Measurements from ENCODE around the gene CTNNBIP1.

CTNNBIP1 gene

DNA sequence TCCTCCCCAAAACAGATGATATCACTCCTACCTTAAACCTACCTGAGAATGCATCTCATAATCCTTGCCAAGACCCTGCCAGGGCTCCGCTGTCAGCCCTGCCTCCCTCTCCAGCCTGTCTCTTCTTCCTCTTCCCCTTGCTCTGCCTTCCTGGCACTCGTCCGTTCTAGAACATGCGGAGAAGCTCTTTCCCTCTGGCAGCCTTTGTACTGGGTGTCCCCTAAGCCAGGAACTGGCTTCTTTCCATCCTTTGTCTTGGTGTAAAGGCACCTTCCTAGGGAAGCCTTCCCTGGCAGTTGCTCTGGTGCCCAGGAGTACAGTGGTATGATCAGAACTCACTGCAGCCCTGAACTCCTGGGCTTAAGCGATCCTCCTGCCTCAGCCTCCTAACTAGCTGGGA lies 36.1 kb downstream of the CTNNBIP1 start:
- TF ChIP-seq POU2F2 (IDR thresholded peaks at IDR 0.05; ENCODE audit: low read depth, low read length) (no peak), POLR2A (IDR thresholded peaks at IDR 0.05; ENCODE audit: low read depth, low read length) (no peak), SPI1 (IDR thresholded peaks at IDR 0.05; ENCODE audit: low read depth, low read length) (no peak), POLR2AphosphoS5 (IDR thresholded peaks at IDR 0.05; ENCODE audit: low read depth, low read length) (no peak), PAX5 (IDR thresholded peaks at IDR 0.05; ENCODE audit: insufficient read depth, low read length, severe bottlenecking) (no peak), TAF1 (IDR thresholded peaks at IDR 0.05; ENCODE audit: low read depth, low read length) (no peak)
- FAIRE-seq (no peak), DNase-seq (ENCODE audit: insufficient read length, low spot score) (no peak)

DNA sequence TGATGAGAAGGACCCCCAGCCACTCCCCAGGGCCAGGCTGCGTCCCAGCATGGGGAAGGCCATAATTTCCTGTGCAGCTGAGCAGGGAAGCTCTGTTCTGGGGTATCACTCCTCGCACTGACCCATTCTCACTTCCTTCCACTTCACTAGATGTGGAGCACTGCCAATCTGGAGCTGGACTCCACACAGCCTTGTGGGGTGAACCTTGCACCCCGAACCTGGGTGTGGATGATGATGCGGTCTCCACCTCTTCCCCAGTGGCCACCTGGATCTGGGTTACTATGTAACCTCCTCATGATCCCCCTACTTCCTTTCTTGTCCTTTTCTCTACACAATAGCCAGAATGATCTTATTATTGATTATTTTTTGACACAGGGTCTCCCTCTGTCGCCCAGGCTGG lies 36.7 kb downstream of the CTNNBIP1 start:
- DNase-seq (ENCODE audit: insufficient read length, low spot score) (no peak), FAIRE-seq (no peak)
- no peak for TF ChIP-seq TAF1 (IDR thresholded peaks at IDR 0.05; ENCODE audit: low read depth, low read length)
- no peak for TF ChIP-seq POU2F2 (IDR thresholded peaks at IDR 0.05; ENCODE audit: low read depth, low read length)
- TF ChIP-seq POLR2AphosphoS5 (IDR thresholded peaks at IDR 0.05; ENCODE audit: low read depth, low read length), result no peak
- TF ChIP-seq POLR2A (IDR thresholded peaks at IDR 0.05; ENCODE audit: low read depth, low read length), result no peak
- TF ChIP-seq SPI1 (IDR thresholded peaks at IDR 0.05; ENCODE audit: low read depth, low read length), result no peak
- no peak for TF ChIP-seq PAX5 (IDR thresholded peaks at IDR 0.05; ENCODE audit: insufficient read depth, low read length, severe bottlenecking)

DNA sequence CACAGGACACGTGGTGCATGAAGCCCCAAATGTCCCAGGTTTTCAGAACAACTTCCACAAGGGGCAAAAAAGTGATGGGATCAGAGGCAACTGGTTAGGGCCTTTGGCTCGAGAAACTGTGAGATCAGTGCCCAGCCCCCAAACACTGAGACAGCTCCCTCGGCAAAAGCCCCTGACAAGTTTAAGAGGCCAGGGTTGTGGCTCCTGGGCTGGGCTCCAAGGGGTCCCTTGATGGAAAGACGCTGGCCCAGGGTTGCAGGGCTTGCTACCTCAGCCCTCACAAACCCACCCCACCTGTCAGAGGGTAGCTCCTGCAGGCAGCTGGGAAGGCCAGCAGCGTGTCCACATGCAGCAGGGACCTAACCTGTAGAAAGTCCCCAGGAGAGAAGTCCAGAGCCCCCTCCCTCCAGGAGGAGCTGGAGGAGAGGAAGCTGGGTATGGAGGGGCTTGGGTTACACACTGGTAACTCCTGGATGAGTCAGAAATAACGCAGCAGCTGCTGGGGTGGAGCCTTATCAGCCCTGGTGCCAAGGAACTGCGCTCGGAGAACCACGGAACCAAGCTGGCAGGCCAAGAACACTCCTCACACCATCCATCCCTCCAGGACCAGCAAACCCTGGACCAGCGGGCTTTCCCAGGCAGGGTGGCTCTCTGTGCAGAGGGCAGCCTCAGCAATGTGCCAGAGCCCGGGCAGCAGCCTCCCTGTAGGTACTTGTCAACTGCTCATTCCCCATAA lies 37.5 kb downstream of the CTNNBIP1 start:
- no peak for TF ChIP-seq POLR2A (IDR thresholded peaks at IDR 0.05; ENCODE audit: low read depth, low read length)
- no peak for TF ChIP-seq SPI1 (IDR thresholded peaks at IDR 0.05; ENCODE audit: low read depth, low read length)
- no peak for TF ChIP-seq POLR2AphosphoS5 (IDR thresholded peaks at IDR 0.05; ENCODE audit: low read depth, low read length)
- no peak for TF ChIP-seq TAF1 (IDR thresholded peaks at IDR 0.05; ENCODE audit: low read depth, low read length)
- no peak for TF ChIP-seq PAX5 (IDR thresholded peaks at IDR 0.05; ENCODE audit: insufficient read depth, low read length, severe bottlenecking)
- no peak for TF ChIP-seq POU2F2 (IDR thresholded peaks at IDR 0.05; ENCODE audit: low read depth, low read length)
- FAIRE-seq, result no peak
- DNase-seq (ENCODE audit: insufficient read length, low spot score), result no peak

DNA sequence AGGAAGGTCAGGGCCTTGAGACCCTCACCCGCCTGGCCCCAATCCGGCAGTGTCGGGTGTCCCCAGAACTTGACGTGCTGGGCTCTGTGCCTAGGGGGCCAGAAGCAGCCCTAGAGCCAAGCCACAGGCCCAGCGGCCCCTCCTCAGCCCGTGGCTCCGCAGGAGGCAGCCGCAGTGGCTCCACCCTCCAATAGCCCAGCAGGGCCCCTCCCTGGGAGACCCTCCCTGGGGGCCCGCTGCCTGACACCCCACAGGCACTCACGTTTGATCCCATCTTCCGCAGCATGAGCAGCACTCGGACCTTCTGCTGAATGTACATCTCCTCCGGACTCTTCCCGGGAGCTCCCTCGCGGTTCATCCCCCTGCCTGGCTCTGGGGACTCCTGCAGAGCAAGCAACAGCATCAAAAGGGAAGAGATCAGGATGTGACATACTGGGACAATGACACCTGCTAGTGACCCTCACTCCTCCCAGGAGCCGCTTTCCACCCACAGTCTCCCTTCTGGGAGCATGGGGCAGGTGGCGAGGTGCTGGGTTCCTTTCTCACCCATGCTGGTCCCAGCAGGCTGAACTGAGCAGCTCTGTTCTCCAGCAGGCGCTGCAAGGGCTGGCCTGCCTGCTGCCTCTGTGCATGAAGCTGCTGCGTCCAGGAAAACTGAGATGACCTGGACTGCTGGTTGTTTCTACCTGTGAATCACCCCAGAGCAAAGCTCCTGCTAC lies 38.2 kb downstream of the CTNNBIP1 start:
- TF ChIP-seq POU2F2 (IDR thresholded peaks at IDR 0.05; ENCODE audit: low read depth, low read length) (no peak), PAX5 (IDR thresholded peaks at IDR 0.05; ENCODE audit: insufficient read depth, low read length, severe bottlenecking) (no peak), TAF1 (IDR thresholded peaks at IDR 0.05; ENCODE audit: low read depth, low read length) (no peak), POLR2AphosphoS5 (IDR thresholded peaks at IDR 0.05; ENCODE audit: low read depth, low read length) (no peak), POLR2A (IDR thresholded peaks at IDR 0.05; ENCODE audit: low read depth, low read length) (no peak)
- no peak for FAIRE-seq
- no peak for DNase-seq (ENCODE audit: insufficient read length, low spot score)

DNA sequence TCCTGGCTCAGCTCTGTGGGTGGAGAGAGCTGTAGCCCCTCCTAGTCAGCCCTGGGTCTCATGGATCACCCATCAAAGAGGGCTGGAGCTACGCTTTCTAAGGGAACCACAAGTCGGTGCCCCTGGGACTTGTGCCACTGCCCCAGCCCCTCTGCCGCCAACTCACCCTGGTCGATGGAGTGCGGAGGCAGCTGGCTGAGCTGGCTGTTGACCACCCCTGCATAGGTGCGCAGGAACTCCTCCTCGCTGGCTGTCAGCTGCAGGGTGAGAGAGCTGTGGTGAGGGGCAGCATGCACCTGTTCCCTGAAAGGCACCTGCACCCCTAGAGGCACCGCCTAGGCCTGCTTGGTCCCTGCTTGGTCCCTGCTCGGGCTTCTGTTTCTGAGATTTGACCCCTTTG lies 39.0 kb downstream of the CTNNBIP1 start:
- no peak for TF ChIP-seq POLR2AphosphoS5 (IDR thresholded peaks at IDR 0.05; ENCODE audit: low read depth, low read length)
- TF ChIP-seq PAX5 (IDR thresholded peaks at IDR 0.05; ENCODE audit: insufficient read depth, low read length, severe bottlenecking), result no peak
- TF ChIP-seq POLR2A (IDR thresholded peaks at IDR 0.05; ENCODE audit: low read depth, low read length), result no peak
- TF ChIP-seq TAF1 (IDR thresholded peaks at IDR 0.05; ENCODE audit: low read depth, low read length), result no peak
- TF ChIP-seq POU2F2 (IDR thresholded peaks at IDR 0.05; ENCODE audit: low read depth, low read length), result no peak
- no peak for TF ChIP-seq SPI1 (IDR thresholded peaks at IDR 0.05; ENCODE audit: low read depth, low read length)
- peak; percentile 40 for FAIRE-seq
- DNase-seq (ENCODE audit: insufficient read length, low spot score), result no peak

DNA sequence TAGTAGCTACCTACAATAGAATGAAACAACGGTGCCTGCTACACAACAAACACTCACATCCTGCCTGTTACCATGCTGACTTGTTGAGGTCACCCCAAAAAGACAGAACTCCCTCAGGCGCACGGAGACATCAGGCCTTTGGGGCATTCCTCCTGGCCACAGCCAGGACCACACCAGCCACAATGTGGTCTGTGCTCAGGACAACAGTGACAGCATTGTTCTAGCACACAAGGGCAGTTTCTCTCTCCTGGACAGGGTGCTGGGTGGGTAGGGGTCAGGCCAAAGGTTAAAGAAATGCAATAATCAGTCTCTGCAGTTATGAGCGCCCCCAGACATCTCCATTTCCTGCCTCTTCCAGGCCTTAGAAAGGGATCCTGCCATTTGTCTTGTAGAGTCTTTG lies 39.5 kb downstream of the CTNNBIP1 start:
- no peak for TF ChIP-seq PAX5 (IDR thresholded peaks at IDR 0.05; ENCODE audit: insufficient read depth, low read length, severe bottlenecking)
- no peak for TF ChIP-seq POLR2A (IDR thresholded peaks at IDR 0.05; ENCODE audit: low read depth, low read length)
- no peak for TF ChIP-seq POLR2AphosphoS5 (IDR thresholded peaks at IDR 0.05; ENCODE audit: low read depth, low read length)
- TF ChIP-seq POU2F2 (IDR thresholded peaks at IDR 0.05; ENCODE audit: low read depth, low read length), result no peak
- TF ChIP-seq TAF1 (IDR thresholded peaks at IDR 0.05; ENCODE audit: low read depth, low read length), result no peak
- TF ChIP-seq SPI1 (IDR thresholded peaks at IDR 0.05; ENCODE audit: low read depth, low read length), result no peak
- FAIRE-seq, result no peak
- no peak for DNase-seq (ENCODE audit: insufficient read length, low spot score)

DNA sequence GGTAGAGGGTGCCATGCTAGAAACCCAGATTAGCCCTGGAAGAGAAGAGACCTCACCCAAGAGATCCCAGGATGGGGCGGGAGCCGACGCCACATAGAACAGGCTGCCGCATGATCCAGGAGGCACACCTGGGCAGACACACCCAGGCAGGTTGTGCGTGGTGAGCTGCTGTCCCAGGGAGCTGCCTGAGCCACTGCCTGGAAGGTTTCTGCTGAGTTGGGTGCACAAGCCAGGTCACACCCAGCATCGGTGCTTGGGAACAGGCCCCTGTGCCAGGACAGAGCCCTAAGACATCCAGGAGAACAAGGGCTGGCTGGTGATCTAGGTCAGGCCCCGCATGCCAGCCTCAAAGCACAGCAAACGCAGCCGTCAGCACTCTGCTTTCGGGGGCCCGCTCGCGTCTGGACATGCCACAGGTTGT lies 40.2 kb downstream of the CTNNBIP1 start:
- FAIRE-seq (no peak), DNase-seq (ENCODE audit: insufficient read length, low spot score) (no peak)
- TF ChIP-seq POLR2AphosphoS5 (IDR thresholded peaks at IDR 0.05; ENCODE audit: low read depth, low read length) (no peak), POU2F2 (IDR thresholded peaks at IDR 0.05; ENCODE audit: low read depth, low read length) (no peak), SPI1 (IDR thresholded peaks at IDR 0.05; ENCODE audit: low read depth, low read length) (no peak), PAX5 (IDR thresholded peaks at IDR 0.05; ENCODE audit: insufficient read depth, low read length, severe bottlenecking) (no peak), POLR2A (IDR thresholded peaks at IDR 0.05; ENCODE audit: low read depth, low read length) (no peak), TAF1 (IDR thresholded peaks at IDR 0.05; ENCODE audit: low read depth, low read length) (no peak)

DNA sequence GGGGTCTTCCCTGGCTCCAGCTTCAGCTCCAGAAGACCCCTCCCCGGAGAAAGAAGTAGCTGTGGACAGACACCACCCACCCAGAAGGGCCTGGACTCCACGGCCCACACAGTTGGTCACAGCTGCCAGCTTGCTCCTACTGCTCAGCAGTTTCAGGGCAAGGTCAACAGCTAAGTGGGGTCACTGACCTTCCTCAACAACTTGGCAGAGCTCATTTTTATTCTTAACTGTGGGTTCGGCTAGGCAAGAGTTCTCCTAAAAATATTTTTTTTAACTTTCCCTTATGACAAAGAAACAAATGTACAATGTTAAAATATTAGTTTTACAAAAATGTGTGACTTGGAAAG lies 41.9 kb downstream of the CTNNBIP1 start:
- TF ChIP-seq SPI1 (IDR thresholded peaks at IDR 0.05; ENCODE audit: low read depth, low read length) (no peak), POLR2A (IDR thresholded peaks at IDR 0.05; ENCODE audit: low read depth, low read length) (no peak), POU2F2 (IDR thresholded peaks at IDR 0.05; ENCODE audit: low read depth, low read length) (no peak), PAX5 (IDR thresholded peaks at IDR 0.05; ENCODE audit: insufficient read depth, low read length, severe bottlenecking) (no peak), TAF1 (IDR thresholded peaks at IDR 0.05; ENCODE audit: low read depth, low read length) (no peak), POLR2AphosphoS5 (IDR thresholded peaks at IDR 0.05; ENCODE audit: low read depth, low read length) (no peak)
- FAIRE-seq (no peak), DNase-seq (ENCODE audit: insufficient read length, low spot score) (no peak)

DNA sequence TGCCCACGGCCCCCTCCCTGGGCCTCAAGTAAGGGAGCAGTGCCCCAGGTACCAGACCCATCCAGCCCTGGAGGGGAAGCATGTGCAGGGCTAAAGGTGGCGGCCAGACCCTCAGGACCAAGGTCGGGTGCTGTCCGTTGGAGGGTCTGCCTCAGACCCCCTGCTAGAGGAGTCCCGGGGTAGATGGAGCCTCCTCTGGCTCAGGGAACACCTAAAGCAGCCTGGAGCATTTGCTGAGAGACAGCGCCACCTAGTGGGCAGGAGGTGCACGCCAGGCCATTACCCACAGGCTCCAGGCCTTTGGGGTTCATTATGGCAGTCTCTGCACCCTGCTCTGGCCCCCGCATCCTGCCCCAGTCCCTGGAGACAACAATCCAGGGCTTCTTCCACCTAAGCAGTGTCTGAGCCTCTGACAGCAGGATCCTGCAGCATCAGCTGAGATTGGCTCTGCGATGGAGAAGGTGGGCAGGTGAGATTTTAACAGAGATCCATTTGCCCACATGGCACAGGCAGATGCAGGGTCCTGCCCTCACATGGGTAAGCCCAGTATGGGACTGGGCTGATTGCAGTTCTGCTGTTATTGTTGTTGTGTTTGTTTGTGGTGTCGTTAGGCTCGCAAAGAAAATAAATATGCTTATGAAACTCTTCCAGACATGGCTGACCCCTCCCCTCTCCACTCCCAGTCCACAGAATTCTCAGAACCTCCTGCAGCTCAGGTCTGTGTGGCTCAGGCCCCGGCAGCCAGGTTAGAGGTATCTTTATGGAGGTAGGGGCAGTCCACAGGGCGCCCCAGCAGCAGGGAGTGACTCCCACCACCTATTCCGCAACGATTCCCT lies 42.4 kb downstream of the CTNNBIP1 start:
- DNase-seq (ENCODE audit: insufficient read length, low spot score) (peak; percentile 81), FAIRE-seq (peak; percentile 96)
- no peak for TF ChIP-seq SPI1 (IDR thresholded peaks at IDR 0.05; ENCODE audit: low read depth, low read length)
- TF ChIP-seq TAF1 (IDR thresholded peaks at IDR 0.05; ENCODE audit: low read depth, low read length), result no peak
- TF ChIP-seq POU2F2 (IDR thresholded peaks at IDR 0.05; ENCODE audit: low read depth, low read length), result no peak
